HG03432 (cell line): Measurements from ENCODE around the gene OSTM1.
"Not testable (repeated sequence)": the region's sequence is repeated elsewhere in the genome, so short reads cannot be mapped to it uniquely, and the experiment has no call there.

Source experiments
- ATAC-seq: cut with Tn5 transposase; IDR thresholded peaks from one replicate; pipeline ENCODE4 v1.9.1; 2021; ENCODE audit warnings: mild to moderate bottlenecking, moderate library complexity; ENCODE audit not compliant: unreplicated experiment

The OSTM1 gene

DNA sequence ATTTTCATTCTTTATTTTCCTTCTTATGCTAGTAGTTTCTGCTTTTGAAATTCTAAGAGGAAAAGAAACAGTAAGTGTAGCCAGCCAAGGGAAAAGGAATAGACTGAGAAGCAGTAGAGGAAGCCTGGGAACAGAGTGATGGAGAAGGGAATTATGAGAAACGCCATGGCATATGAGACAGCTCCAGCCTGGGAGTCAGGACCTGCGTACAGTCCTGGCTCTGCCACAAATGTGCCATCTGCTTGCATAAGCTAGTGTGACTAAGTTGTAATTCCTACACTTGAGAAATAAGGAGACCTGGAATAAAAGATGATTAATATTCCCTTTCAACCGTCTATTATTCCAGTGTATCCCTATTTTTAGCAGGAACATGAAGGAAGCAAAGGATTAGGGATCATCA, 47.5 kb downstream of the OSTM1 start:
- no peak for ATAC-seq

DNA sequence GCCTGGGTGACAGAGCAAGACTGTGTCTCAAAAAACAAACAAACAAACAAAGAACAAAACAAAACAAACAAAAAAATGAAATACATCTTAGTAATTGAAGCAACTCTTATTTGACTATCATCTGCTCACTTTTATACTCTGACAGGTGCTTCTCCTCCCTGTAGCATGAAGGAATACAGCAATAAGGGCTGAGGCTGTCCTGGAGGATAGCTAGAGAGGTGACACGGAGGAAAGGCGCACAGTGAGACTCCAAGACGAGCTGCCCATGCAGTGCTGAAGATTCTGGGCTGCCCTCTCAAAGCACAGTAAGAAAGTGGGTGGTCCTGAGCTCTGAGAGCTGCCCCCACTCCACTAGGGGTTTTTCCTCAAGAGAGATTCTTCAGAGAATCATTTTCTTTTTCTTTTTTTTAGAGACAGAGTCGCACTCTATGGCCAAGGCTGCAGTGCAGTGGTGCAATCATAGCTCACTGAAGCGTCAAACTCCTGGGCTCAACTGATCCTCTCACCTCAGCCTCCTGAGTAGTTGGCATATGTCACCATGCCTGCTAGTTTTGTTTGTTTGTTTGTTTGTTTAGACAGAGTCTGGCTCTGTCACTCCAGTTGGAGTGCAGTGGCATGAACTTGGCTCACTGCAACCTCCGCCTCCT, 50.0 kb downstream of the OSTM1 start:
- no peak for ATAC-seq

DNA sequence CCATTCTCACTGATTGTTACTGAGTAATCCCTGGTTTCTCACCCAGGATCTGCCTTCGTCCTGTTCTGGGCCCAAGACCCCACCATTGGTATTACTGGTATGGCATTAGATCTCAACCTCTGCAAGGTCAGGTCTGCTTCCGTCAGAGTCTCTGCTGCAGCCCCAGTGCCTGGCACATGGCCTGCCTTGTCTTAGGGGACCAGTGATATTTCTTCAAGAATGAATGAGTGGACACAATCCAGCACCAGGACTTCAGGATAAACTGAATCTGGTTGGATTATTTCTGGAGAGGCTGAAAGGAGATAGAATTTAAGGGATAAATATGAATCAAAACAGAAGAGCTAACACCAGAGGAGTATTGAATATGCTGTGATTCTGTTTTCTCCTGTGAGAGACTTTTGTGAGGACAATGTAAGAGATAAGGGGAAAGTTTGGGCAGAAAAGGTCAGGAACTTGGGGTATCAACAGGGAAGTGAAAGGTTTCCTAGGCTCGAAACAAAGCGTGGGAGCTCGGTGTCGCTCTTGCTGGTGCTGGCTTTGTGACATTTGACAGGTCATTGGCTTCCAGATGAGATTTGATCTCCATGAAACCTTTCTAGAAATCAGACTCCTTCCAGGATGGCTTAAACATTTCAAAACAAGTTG, 53.9 kb downstream of the OSTM1 start:
- ATAC-seq, result no peak

GRCh38 chr6:108016283-108016682, 58.3 kb downstream of the OSTM1 start:
- not testable (repeated sequence) for ATAC-seq

DNA sequence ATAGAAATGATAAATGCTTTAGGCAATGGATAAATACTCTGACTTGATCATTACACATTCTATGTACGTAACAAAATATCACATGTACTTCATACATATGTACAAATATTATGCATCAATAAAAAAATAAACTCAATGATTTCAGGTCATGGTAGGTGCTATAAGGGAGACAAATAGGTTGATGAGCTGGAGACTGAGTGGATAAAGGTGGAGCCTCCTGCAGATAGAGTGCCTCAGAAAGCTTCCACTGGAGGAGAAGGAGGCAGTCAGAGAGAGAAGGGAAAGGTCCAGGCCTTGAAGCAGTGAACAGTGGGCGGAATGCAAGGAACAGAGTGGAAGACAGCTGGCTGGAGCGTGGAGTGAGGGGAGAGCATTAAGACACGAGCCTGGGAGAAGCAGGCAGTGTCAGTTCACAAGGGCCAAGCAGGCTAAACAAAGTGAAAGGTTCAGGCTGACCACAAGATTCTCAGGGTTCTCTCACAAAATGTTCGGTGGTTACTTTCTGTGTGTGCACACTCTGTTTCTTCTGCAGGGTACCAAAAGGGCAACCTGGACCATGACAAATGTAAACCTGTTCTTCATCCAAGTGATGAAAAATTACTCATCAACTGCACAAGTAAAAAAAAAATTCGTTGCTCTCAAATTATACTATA, 60.6 kb downstream of the OSTM1 start:
- ATAC-seq, result no peak

- no peak for ATAC-seq
Observed at GRCh38 chr6:108009894-108010293, 64.6 kb downstream of the OSTM1 start.

DNA sequence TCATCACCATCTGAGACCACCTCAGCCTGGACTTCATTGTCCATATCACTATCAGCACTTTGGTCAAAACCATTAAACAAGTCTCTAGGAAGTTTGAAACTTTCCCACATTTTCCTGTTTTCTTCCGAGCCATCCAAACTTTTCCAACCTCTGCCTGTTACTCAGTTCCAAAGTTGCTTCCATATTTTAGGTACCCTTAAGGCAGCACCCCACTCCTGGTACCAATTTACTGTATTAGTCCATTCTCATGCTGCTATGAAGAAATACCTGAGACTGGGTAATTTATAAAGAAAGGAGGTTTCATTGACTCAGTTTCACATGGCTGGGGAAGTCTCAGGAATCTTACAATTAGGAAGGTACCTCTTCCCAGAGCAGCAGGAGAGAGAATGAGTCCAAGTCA, 65.3 kb downstream of the OSTM1 start:
- not testable (repeated sequence) for ATAC-seq

GRCh38 chr6:108008363-108008762, 66.2 kb downstream of the OSTM1 start:
- no peak for ATAC-seq

- no peak for ATAC-seq
Observed at GRCh38 chr6:108005961-108006360, 68.6 kb downstream of the OSTM1 start.

GRCh38 chr6:108004861-108005260, 69.7 kb downstream of the OSTM1 start:
- ATAC-seq, result no peak

GRCh38 chr6:108002365-108003221, 71.9 kb downstream of the OSTM1 start:
- ATAC-seq, result no peak

DNA sequence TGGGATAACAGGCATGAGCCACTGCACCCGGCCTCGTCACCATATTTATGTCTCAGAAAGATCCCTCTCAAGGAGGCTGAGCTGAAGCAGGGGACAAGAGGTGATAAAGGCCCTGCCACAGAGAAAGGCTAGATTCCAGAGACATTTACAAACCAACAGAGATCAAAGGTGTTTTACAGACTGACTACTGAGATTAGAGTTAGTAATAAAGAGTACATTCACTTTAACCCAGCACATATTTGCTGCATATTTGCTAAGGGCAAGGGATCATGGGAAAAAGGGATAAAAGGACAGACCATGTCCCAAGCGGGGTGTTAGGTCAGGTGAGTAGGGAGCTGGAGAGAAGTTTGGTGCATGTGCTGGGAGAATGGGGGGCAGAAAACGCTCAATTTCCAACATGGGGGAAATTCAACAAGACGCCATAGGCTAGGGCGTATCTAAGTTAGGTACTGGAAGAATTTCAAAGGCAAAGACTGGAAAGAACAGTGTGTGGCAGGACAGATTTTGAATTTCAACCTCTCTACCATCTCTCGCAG, 72.8 kb downstream of the OSTM1 start:
- ATAC-seq, result no peak

DNA sequence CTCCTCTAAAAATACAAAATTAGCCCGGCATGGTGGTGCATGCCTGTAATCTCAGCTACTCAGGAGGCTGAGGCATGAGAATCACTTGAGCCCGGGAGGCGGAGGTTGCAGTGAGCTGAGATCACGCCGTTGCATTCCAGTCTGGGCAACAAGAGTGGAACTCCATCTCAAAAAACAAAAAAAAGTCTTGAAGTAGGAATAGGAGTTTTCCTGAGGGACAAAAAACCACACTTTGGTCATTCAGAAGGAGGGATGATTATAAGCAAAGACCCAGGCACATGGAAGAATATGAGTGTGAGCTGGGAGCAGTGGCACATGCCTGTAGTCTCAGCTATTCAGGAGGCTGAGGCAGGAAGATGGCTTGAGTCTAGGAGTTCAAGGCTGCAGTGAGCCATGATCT, 74.3 kb downstream of the OSTM1 start:
- ATAC-seq, result not testable (repeated sequence)

GRCh38 chr6:107999341-107999740, 75.2 kb downstream of the OSTM1 start:
- ATAC-seq, result no peak

- no peak for ATAC-seq
Observed at GRCh38 chr6:107991772-107992550, 82.6 kb downstream of the OSTM1 start.
